Uterus (tissue), 4 donors: ENCODE data around the gene CLCN1. TPM values are rescaled to one million over a fixed set of nuclear protein-coding genes. Genes with fewer than 3 reads are reported as not detected.

ENCODE experiments used
- DNase-seq, 2 donors: peaks; one replicate each; pipeline ENCODE4 v3.0.0-alpha.2; 2019 to 2020
- H3K27ac ChIP-seq, 2 donors: fragments of 200-600 bp; sonication (generic); 1 replicate in 1 of 2; 2 replicates in 1 of 2; pipeline ENCODE4 v1.5.1; 2016 to 2018
- H3K27me3 ChIP-seq, 2 donors: fragments of 200-600 bp; sonication (generic); one replicate each; pipeline ENCODE4 v1.5.1; 2018 to 2019; ENCODE audit warnings: control low read depth in 1 of 2
- H3K36me3 ChIP-seq, 2 donors: fragments of 200-600 bp; sonication (generic); one replicate each; pipeline ENCODE4 v1.5.1; 2019; ENCODE audit warnings: control low read depth in 1 of 2
- H3K4me1 ChIP-seq, 2 donors: fragments of 200-600 bp; sonication (generic); one replicate each; pipeline ENCODE4 v1.5.1; 2018 to 2019; ENCODE audit warnings: control low read depth in 1 of 2
- H3K4me3 ChIP-seq, 2 donors: fragments of 200-600 bp; sonication (generic); 1 replicate in 1 of 2; 2 replicates in 1 of 2; pipeline ENCODE4 v1.5.1; 2018 to 2019; ENCODE audit warnings: mild to moderate bottlenecking in 1 of 2
- H3K9me3 ChIP-seq, 2 donors: fragments of 200-600 bp; sonication (generic); one replicate each; pipeline ENCODE4 v1.5.1; 2019; ENCODE audit warnings: control low read depth in 1 of 2
- POLR2A ChIP-seq, 2 donors: fragments of 450-650 bp; IDR thresholded peaks; one replicate each; pipeline ENCODE4 v1.6.1; 2016; ENCODE audit warnings: antibody characterized with exemption in 2 of 2, mild to moderate bottlenecking in 1 of 2, moderate library complexity in 1 of 2
- intact Hi-C: fragments of 100-400 bp; cut with DNase I; formaldehyde crosslinking; loops from one replicate; pipeline ENCODE4 v1.15.1; 2023; ENCODE audit warnings: low total_unique reads
- total RNA-seq, 4 donors: library from RNA; depleted of rRNA in 3 of 4; stranded (reverse); fragments of >200 nt in 3 of 4; gene quantifications; one replicate each; pipeline versions ENCODE4 v1.1.0 to v1.2.4, GENCODE V29; 2014 to 2023
- TF ChIP-seq, protein P1 (sequence below), 4 experiments: fragments of 200-600 bp in 2 of 4; fragments of 450-650 bp in 2 of 4; sonication (generic) in 2 of 4; IDR thresholded peaks; one replicate each; pipeline ENCODE4 v1.5.1; 2016 to 2019; ENCODE audit warnings: antibody characterized with exemption in 4 of 4, mild to moderate bottlenecking in 2 of 4, moderate library complexity in 1 of 4
- donor health status: DM: yes; HTN: yes; CAD: no.

The CLCN1 gene
- total RNA-seq, 4 donors from 2014 or later, result 0.21 to 0.30 TPM; not detected in 2

GRCh38 chr7:143284591-143285469, 31.1 kb upstream of the CLCN1 start, which contains the start of gene TMEM139:
Gene TMEM139 (plus strand): TSS chr7:143284958. CDS start chr7:143285958, 1,000 bp downstream.
- Histone ChIP-seq H3K4me1 (peaks cover 0 to 6% of the 10 kb centered on the region in 2 donors), H3K27ac (no peak within 1 kb of the TSS), H3K9me3 (no peaks in the 10 kb centered on the region), H3K36me3 (no peaks in the 10 kb centered on the region), H3K4me3 (no peak within 1 kb of the TSS), H3K27me3 (no peaks in the 10 kb centered on the region)
- intact Hi-C loops, result no loop called here
- TF ChIP-seq, protein P1, sequence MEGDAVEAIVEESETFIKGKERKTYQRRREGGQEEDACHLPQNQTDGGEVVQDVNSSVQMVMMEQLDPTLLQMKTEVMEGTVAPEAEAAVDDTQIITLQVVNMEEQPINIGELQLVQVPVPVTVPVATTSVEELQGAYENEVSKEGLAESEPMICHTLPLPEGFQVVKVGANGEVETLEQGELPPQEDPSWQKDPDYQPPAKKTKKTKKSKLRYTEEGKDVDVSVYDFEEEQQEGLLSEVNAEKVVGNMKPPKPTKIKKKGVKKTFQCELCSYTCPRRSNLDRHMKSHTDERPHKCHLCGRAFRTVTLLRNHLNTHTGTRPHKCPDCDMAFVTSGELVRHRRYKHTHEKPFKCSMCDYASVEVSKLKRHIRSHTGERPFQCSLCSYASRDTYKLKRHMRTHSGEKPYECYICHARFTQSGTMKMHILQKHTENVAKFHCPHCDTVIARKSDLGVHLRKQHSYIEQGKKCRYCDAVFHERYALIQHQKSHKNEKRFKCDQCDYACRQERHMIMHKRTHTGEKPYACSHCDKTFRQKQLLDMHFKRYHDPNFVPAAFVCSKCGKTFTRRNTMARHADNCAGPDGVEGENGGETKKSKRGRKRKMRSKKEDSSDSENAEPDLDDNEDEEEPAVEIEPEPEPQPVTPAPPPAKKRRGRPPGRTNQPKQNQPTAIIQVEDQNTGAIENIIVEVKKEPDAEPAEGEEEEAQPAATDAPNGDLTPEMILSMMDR (IDR thresholded peaks at IDR 0.05), result no peak
- peak in 1 of 2 donors; percentile 27 for TF ChIP-seq POLR2A (IDR thresholded peaks at IDR 0.05)
- DNase-seq, result no peak

GRCh38 chr7:143285470-143285778, 30.5 kb upstream of the CLCN1 start:
- intact Hi-C loops, result no loop called here
- H3K4me3 ChIP-seq, result no peak overlapping the region
- H3K36me3 ChIP-seq, result no peaks in the 10 kb centered on the region
- TF ChIP-seq POLR2A (IDR thresholded peaks at IDR 0.05), result no peak
- TF ChIP-seq, protein P1 (IDR thresholded peaks at IDR 0.05), result no peak
- DNase-seq, result no peak
- no peaks in the 10 kb centered on the region for H3K9me3 ChIP-seq
- H3K27me3 ChIP-seq, result no peaks in the 10 kb centered on the region
- H3K27ac ChIP-seq, result no peak overlapping the region
- H3K4me1 ChIP-seq, result peaks cover 3 to 6% of the 10 kb centered on the region in 2 donors

- H3K4me1 ChIP-seq, result peaks cover 6 to 8% of the 10 kb centered on the region in 2 donors
- H3K27ac ChIP-seq, result no peak overlapping the region
- no peak overlapping the region for H3K4me3 ChIP-seq
- intact Hi-C loops, result no loop called here
- H3K9me3 ChIP-seq, result no peaks in the 10 kb centered on the region
- H3K36me3 ChIP-seq, result no peaks in the 10 kb centered on the region
- DNase-seq, result no peak
- H3K27me3 ChIP-seq, result no peaks in the 10 kb centered on the region
- TF ChIP-seq, protein P1 (IDR thresholded peaks at IDR 0.05), result no peak
- TF ChIP-seq POLR2A (IDR thresholded peaks at IDR 0.05), result no peak
Observed at GRCh38 chr7:143285806-143286521, 29.9 kb upstream of the CLCN1 start.

- intact Hi-C loops, result no loop called here
- Histone ChIP-seq H3K9me3 (no peaks in the 10 kb centered on the region), H3K4me1 (peaks cover 6 to 8% of the 10 kb centered on the region in 2 donors), H3K36me3 (no peaks in the 10 kb centered on the region), H3K27me3 (no peaks in the 10 kb centered on the region), H3K27ac (no peak overlapping the region), H3K4me3 (no peak overlapping the region)
- TF ChIP-seq, protein P1 (IDR thresholded peaks at IDR 0.05), result no peak
- no peak for TF ChIP-seq POLR2A (IDR thresholded peaks at IDR 0.05)
- DNase-seq, result no peak
Observed at GRCh38 chr7:143286522-143286890, 29.4 kb upstream of the CLCN1 start.
